Ishikawa (cell line): Measurements from ENCODE around the gene C14orf180.

Experiments used
- CREB1 ChIP-seq: IDR thresholded peaks from 2 replicates; pipeline ENCODE4 v1.6.1; 2012; ENCODE audit warnings: low read depth
- EP300 ChIP-seq: IDR thresholded peaks from 2 replicates; pipeline ENCODE4 v1.6.1; 2012; ENCODE audit warnings: borderline replicate concordance
- FOXM1 ChIP-seq: IDR thresholded peaks from 2 replicates; pipeline ENCODE4 v1.6.1; 2012; ENCODE audit warnings: low read depth, borderline replicate concordance
- YY1 ChIP-seq: IDR thresholded peaks from 2 replicates; pipeline ENCODE4 v1.6.1; 2012; ENCODE audit warnings: low read depth

- TF ChIP-seq EP300 (no peak), FOXM1 (no peak), YY1 (no peak), CREB1 (no peak)
Measured at GRCh38 chr14:104611881-104612280, 32.3 kb downstream of the C14orf180 start.
